VCaP (cell line): ENCODE data around the gene PAXIP1.
A peak's percentile ranks its signal among the peaks of the same experiment; 100 is the strongest.

Source experiments
- H3K27ac ChIP-seq: fragments of 450-650 bp; 2 replicates; pipeline ENCODE4 v1.5.1; 2017
- TF ChIP-seq, protein P1 (sequence below): fragments of 450-650 bp; conservative IDR thresholded peaks from 2 replicates; pipeline ENCODE4 v1.5.1; 2017; ENCODE audit warnings: mild to moderate bottlenecking, moderate library complexity

The PAXIP1 gene

DNA sequence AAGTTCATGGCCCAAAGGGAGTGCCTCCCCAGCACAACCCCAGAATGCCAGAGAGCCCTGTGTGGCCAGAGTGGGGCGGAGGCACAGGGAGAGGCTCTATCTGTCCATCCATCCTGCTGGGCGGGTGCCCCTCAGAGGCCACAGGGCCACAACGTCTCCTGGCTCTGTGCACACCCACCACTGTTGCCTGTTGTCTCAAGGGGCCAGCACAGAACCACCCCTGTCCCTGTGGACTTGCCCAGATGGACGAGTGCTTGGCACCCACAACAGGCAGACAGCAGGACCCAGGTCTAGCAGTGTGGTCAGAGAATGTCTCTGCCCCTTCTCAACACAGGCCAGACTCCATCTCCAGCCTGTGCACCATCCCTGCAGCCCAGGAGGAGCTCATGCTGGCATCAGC, 92.8 kb downstream of the PAXIP1 start:
- peak overlapping the region; percentile 49 for H3K27ac ChIP-seq
- TF ChIP-seq, protein P1, sequence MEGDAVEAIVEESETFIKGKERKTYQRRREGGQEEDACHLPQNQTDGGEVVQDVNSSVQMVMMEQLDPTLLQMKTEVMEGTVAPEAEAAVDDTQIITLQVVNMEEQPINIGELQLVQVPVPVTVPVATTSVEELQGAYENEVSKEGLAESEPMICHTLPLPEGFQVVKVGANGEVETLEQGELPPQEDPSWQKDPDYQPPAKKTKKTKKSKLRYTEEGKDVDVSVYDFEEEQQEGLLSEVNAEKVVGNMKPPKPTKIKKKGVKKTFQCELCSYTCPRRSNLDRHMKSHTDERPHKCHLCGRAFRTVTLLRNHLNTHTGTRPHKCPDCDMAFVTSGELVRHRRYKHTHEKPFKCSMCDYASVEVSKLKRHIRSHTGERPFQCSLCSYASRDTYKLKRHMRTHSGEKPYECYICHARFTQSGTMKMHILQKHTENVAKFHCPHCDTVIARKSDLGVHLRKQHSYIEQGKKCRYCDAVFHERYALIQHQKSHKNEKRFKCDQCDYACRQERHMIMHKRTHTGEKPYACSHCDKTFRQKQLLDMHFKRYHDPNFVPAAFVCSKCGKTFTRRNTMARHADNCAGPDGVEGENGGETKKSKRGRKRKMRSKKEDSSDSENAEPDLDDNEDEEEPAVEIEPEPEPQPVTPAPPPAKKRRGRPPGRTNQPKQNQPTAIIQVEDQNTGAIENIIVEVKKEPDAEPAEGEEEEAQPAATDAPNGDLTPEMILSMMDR, result no peak

DNA sequence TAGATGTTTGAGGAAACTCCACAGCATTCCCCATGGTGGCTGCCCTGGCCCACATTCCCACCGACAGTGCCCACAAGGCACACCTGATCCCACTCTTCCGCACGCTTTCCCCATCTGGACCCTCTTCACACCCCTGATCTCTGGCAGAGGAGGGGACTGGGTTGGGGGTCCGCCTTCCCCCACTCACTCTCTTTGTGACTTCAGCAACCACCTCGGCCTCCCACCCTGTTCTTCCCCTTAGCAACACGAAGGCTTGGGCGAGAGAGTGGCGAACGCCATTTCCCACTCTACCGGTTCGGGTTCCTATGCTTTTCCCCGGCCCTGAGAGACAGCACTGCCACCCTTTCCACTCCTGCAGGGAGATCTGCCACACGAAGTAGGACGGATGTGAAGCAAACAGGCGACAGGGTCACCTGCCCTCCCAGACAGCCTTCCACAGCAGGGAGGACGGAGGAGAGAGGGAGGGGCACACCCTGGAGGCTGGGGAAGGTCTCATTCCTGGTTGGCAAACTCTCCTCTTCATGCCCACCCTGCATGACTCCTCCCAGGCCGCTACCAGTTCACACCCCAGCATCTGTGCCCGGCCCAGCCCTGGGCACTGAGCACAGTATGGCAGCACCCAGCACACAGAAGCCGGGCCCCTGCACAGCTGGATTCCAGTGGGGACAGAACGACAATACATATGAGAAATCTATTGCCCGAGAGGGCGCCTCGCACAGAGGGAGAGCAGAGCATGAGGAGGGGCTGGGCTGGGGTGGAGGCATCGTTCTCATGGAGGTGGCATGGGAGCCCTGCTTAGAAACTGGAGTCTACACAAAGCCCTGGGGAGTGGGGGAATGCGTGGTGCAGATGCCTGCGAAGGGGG, 93.5 kb downstream of the PAXIP1 start:
- TF ChIP-seq, protein P1, result no peak
- H3K27ac ChIP-seq, result no peak overlapping the region

DNA sequence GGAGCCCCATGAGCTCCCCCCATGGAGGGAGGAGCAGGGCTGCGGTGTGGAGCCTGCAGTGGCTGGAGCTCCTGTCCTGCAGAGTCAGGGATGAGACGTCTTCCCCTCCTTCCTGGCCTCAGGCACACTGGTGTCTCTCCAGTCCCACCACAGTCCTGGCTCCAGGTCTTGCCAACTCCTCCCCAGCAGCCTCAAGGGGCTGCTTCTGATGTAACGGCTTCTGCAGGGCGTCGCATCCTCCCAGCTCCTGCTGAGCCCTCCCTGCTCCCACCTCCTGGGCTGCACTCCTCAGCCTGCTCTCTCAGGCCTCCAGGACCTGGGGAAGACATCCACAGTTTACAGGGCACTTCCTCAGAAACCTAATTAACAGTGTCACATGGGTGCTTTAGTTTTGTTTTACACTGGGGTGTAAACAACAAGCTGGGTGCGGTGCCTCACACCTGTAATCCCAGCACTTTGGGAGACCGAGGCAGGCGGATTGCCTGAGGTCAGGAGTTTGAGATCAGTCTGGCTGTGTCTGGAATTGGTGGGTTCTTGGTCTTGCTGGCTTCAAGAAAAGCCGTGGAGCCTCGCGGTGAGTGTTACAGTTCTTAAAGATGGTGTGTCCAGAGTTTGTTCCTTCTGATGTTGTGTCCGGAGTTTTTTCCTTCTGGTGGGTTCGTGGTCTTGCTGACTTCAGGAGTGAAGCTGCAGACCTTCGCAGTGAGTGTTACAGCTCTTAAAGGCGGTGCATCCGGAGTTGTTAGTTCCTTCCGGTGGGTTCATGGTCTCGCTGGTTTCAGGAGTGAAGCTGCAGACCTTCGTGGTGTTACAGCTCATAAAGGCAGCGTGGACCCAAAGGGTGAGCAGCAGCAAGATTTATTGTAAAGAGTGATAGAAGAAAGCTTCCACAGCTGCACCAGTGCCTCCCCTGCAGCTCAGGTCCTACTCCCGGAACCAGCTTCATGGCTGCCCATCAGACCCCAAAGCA, 95.0 kb downstream of the PAXIP1 start:
- TF ChIP-seq, protein P1, result no peak
- no peak overlapping the region for H3K27ac ChIP-seq

DNA sequence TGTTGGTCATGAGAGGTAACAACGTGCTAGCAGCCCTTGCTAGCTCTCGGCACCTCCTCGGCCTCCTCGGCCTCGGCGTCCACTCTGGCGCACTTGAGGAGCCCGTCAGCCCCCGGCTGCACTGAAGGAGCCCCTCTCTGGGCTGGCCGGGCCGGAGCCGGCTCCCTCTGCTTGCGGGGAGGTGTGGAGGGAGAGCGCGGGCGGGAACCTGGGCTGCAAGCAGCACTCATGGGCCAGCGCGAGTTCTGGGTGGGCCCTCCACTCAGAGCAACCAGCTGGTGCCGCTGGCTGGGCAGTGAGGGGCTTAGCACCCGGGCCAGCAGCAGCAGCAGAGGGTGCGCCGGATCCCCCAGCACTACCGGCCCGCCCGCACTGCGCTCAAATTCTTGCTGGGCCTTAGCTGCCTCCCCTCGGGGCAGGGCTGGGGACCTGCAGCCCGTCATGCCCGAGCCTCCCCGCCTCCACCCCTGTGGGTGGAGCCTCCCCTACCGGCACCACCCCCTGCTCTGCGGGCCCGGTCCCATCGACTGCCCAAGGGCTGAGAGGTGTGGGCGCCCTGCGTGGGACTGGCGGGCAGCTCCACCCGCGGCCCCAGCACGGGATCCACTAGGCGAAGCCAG, 96.1 kb downstream of the PAXIP1 start:
- TF ChIP-seq, protein P1, result no peak
- H3K27ac ChIP-seq, result no peak overlapping the region

DNA sequence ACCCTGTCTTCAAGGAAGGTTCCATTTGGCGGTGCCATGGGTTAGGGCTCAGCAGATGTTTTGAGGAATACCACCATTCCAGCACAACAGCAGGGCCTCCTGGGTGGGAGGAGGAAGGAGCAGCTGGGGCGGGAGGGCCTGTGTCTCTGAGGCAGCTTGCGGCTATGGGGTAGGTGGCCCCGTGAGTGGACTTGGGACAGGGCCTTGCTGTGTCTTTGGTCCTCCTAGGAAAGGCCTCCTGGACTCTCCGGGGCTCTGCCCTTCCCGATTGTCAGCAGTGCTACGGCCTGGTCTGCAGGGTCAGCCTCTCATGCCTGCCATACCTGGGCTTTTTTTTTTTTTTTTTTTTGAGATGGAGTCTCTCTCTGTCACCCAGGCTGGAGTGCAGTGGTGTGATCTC, 96.7 kb downstream of the PAXIP1 start:
- TF ChIP-seq, protein P1, result no peak
- H3K27ac ChIP-seq, result no peak overlapping the region

DNA sequence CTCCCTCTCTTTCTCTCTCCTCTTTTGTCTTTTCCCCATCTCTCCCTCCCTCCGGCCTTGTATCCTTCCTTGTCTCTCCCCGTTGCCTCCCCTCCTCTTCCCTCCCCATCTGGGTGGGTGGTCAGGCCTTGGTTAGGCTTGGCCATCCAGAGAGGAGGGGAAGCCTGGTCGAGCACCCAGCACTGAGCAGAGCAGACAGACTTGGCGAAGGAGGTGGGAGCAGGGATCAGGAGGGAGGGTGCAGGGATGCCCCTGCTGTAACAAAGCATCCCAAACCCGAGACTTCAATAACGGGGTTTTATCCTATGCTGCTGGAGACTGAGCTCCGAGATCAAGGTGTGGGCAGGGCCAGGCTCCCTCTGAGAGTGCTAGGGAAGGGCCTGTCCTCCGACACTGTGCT, 97.3 kb downstream of the PAXIP1 start:
- no peak overlapping the region for H3K27ac ChIP-seq
- TF ChIP-seq, protein P1, result no peak

DNA sequence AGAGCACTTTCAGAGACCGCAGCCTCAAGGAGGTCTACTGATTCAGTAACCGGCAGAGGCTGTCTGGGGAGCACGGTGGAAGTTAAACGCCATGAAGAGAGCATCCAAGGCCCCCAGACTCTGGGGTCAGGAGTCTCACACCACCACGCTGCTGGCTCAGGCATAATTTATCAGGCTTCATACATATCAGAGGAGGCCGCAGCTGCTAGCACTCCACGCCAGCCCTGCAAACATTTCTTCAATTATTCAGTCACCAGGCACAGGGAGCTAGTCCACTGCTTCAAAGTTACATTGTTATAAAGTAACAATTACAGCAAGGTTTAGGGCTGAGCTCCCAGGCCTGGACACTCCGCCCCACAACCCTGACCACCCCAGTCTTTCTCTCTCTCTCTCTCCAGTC, 97.8 kb downstream of the PAXIP1 start:
- TF ChIP-seq, protein P1, result no peak
- H3K27ac ChIP-seq, result no peak overlapping the region
